Activated CD4-positive, alpha-beta memory T cell treated with anti-CD3 and anti-CD28 coated beads for 36 hours (primary cell): ENCODE results near the gene BCKDHA. TPM values are rescaled to one million over a fixed set of nuclear protein-coding genes. Genes with fewer than 3 reads are reported as not detected.
"Not testable (repeated sequence)": the region's sequence is repeated elsewhere in the genome, so short reads cannot be mapped to it uniquely, and the experiment has no call there.

Source experiments
- CTCF ChIA-PET: fragments of 350-600 bp; sonication (Branson Sonifier 250); formaldehyde crosslinking; loops from one replicate; lab custom pipeline; 2021; ENCODE audit warnings: antibody characterized with exemption, inconsistent platforms; lab: Charles Lee
- POLR2A ChIA-PET: fragments of 350-600 bp; sonication (Branson Sonifier 250); formaldehyde crosslinking; loops from one replicate; lab custom pipeline; 2021; ENCODE audit warnings: antibody characterized with exemption; lab: Charles Lee
- DNase-seq: peaks from one replicate; pipeline ENCODE4 v3.0.0-alpha.2; 2020
- H3K27ac Mint-ChIP-seq: one replicate; pipeline ENCODE4 v1.8.0; 2021; ENCODE audit warnings: mixed read lengths
- H3K27me3 Mint-ChIP-seq: one replicate; pipeline ENCODE4 v1.8.0; 2021; ENCODE audit warnings: mixed read lengths
- H3K36me3 Mint-ChIP-seq: one replicate; pipeline ENCODE4 v1.8.0; 2021; ENCODE audit warnings: mixed read lengths
- H3K4me1 Mint-ChIP-seq: one replicate; pipeline ENCODE4 v1.8.0; 2021; ENCODE audit warnings: low read depth, mixed read lengths
- H3K4me3 Mint-ChIP-seq: one replicate; pipeline ENCODE4 v1.8.0; 2021; ENCODE audit warnings: mild to moderate bottlenecking, mixed read lengths
- H3K9me3 Mint-ChIP-seq: one replicate; pipeline ENCODE4 v1.8.0; 2021; ENCODE audit warnings: mixed read lengths
- intact Hi-C: fragments of 100-400 bp; cut with micrococcal nuclease; formaldehyde crosslinking; loops from one replicate; pipeline ENCODE4 v1.15.1; 2023
- total RNA-seq, 2 experiments: library from RNA; stranded (reverse); gene quantifications; one replicate each; pipeline ENCODE4 v1.2.3, GENCODE V29; 2021

BCKDHA gene
- total RNA-seq, 2 experiments from 2014 or later = 17.4 to 23.2 TPM

GRCh38 chr19:41462497-41462896 is 64.9 kb downstream of the BCKDHA start:
- CTCF ChIA-PET = no interaction called here
- POLR2A ChIA-PET = no interaction called here
- H3K36me3 Mint-ChIP-seq = no peaks in the 10 kb centered on the region

GRCh38 chr19:41463257-41464256 is 65.9 kb downstream of the BCKDHA start:
- POLR2A ChIA-PET, DNase-seq, intact Hi-C loops, H3K36me3 Mint-ChIP-seq, H3K9me3 Mint-ChIP-seq, CTCF ChIA-PET, H3K4me1 Mint-ChIP-seq, H3K27ac Mint-ChIP-seq: not testable (repeated sequence)
- Mint-ChIP-seq H3K27me3 (peaks cover 25% of the 10 kb centered on the region), H3K4me3 (peak overlapping the region; percentile 2)

More at GRCh38 chr19:41462497-41462896, 64.9 kb downstream of the BCKDHA start:
- no peak overlapping the region for H3K27ac Mint-ChIP-seq
- H3K9me3 Mint-ChIP-seq = no peaks in the 10 kb centered on the region
- no peak for DNase-seq
- H3K27me3 Mint-ChIP-seq = peaks cover 18% of the 10 kb centered on the region
- intact Hi-C loops = no loop called here
- H3K4me1 Mint-ChIP-seq = peaks cover 10% of the 10 kb centered on the region
- H3K4me3 Mint-ChIP-seq = no peak overlapping the region

Other genes starting within 250 kb of the BCKDHA start
- gene CYP2S1, start 204.6 kb upstream of the BCKDHA start, total RNA-seq = under 1 TPM; 0.75 to 0.76 TPM
- under 1 TPM; 0.17 to 0.31 TPM for gene AXL, start 178.6 kb upstream of the BCKDHA start, total RNA-seq
- 100 to 1,000 TPM; 290 to 295 TPM for gene HNRNPUL1, start 133.4 kb upstream of the BCKDHA start, total RNA-seq
- 10 to 100 TPM; 20.5 to 23.4 TPM for gene CCDC97, start 87.6 kb upstream of the BCKDHA start, total RNA-seq
- 100 to 1,000 TPM; 108 to 110 TPM for gene TGFB1, start 43.9 kb upstream of the BCKDHA start, total RNA-seq
- 1 to 10 TPM; 4.7 to 5.1 TPM for gene B9D2, start 33.7 kb upstream of the BCKDHA start, total RNA-seq
- gene TMEM91, start 21.3 kb upstream of the BCKDHA start, total RNA-seq = 1 to 10 TPM; 4.5 to 4.6 TPM
- gene EXOSC5, start 459 bp upstream of the BCKDHA start, total RNA-seq = 10 to 100 TPM; 43.0 to 45.5 TPM
- under 1 TPM; 0.55 to 0.68 TPM for gene B3GNT8, start 29.6 kb downstream of the BCKDHA start, total RNA-seq
- 10 to 100 TPM; 47.5 to 47.8 TPM for gene DMAC2, start 42.1 kb downstream of the BCKDHA start, total RNA-seq
- not detected for gene ERICH4, start 45.3 kb downstream of the BCKDHA start, total RNA-seq
- gene CEACAM21, start 178.3 kb downstream of the BCKDHA start, total RNA-seq = 10 to 100 TPM; 40.8 to 40.9 TPM
- not detected for gene CEACAM4, start 229.3 kb downstream of the BCKDHA start, total RNA-seq